ENCODE data around the gene PLCH2.

GRCh38 chr1:2435091-2435490 is 41.0 kb upstream of the PLCH2 start:
- TF ChIP-seq CTCF (conservative IDR thresholded peaks at IDR 0.05; ENCODE audit: low read length) (no peak), EZH2phosphoT487 (IDR thresholded peaks at IDR 0.05; ENCODE audit: borderline replicate concordance) (no peak)
